Mesenchymal stem cell (in vitro differentiated cells and primary cell): ENCODE data around the gene TRIO.
A peak's percentile ranks its signal among the peaks of the same experiment; 100 is the strongest.

Experiments used
- DNase-seq: peaks from one replicate; pipeline ENCODE4 v3.0.0-alpha.2; 2013
- H2AFZ ChIP-seq: one replicate; pipeline ENCODE4 v1.6.1; 2013; ENCODE audit warnings: low read depth, mild to moderate bottlenecking, control low read depth, inconsistent platforms, low read length, moderate library complexity
- H2AK5ac ChIP-seq: 2 replicates; pipeline ENCODE4 v1.6.1; 2013; ENCODE audit warnings: low read length, moderate library complexity, mild to moderate bottlenecking, inconsistent platforms; ENCODE audit not compliant: severe bottlenecking
- H2BK120ac ChIP-seq: one replicate; pipeline ENCODE4 v1.6.1; 2013; ENCODE audit warnings: low read depth, mild to moderate bottlenecking, inconsistent platforms, low read length, moderate library complexity
- H2BK12ac ChIP-seq, 2 experiments: one replicate each; pipeline ENCODE4 v1.6.1; 2013; ENCODE audit warnings: inconsistent platforms in 2 of 2, low read length in 2 of 2, mild to moderate bottlenecking in 2 of 2, moderate library complexity in 2 of 2, control low read depth in 1 of 2
- H2BK15ac ChIP-seq: one replicate; pipeline ENCODE4 v1.6.1; 2013; ENCODE audit warnings: mild to moderate bottlenecking, low read depth, inconsistent platforms; ENCODE audit not compliant: poor library complexity, severe bottlenecking
- H2BK5ac ChIP-seq: 2 replicates; pipeline ENCODE4 v1.6.1; 2013; ENCODE audit warnings: low read depth, mild to moderate bottlenecking, low read length, control low read depth, inconsistent platforms; ENCODE audit not compliant: poor library complexity, severe bottlenecking
- H3K14ac ChIP-seq, 2 experiments: one replicate each; pipeline ENCODE4 v1.6.1; 2013; ENCODE audit warnings: inconsistent platforms in 2 of 2, low read length in 2 of 2, control low read depth in 1 of 2, mild to moderate bottlenecking in 1 of 2, moderate library complexity in 1 of 2
- H3K18ac ChIP-seq, 2 experiments: one replicate each; pipeline ENCODE4 v1.6.1; 2013; ENCODE audit warnings: inconsistent platforms in 2 of 2, low read length in 2 of 2, control low read depth in 1 of 2, low read depth in 1 of 2, mild to moderate bottlenecking in 1 of 2
- H3K23ac ChIP-seq, 2 experiments: one replicate each; pipeline ENCODE4 v1.6.1; 2013; ENCODE audit warnings: inconsistent platforms in 2 of 2, low read length in 2 of 2, mild to moderate bottlenecking in 2 of 2, moderate library complexity in 2 of 2, control low read depth in 1 of 2
- H3K27ac ChIP-seq: 2 replicates; pipeline ENCODE4 v1.5.1; 2013; ENCODE audit warnings: mild to moderate bottlenecking, moderate library complexity, low read length, control low read depth, inconsistent platforms; ENCODE audit not compliant: poor library complexity, severe bottlenecking
- H3K27me3 ChIP-seq, 2 experiments: 2 replicates each; pipeline versions ENCODE4 v1.6.1 to v1.7.0; 2013; ENCODE audit warnings: low read length in 2 of 2, mild to moderate bottlenecking in 2 of 2, moderate library complexity in 2 of 2, control low read depth in 1 of 2, inconsistent platforms in 1 of 2; ENCODE audit not compliant: control insufficient read depth in 1 of 2, insufficient read depth in 1 of 2
- H3K36me3 ChIP-seq, 2 experiments: 2 replicates each; pipeline versions ENCODE4 v1.6.1 to v1.7.0; 2013; ENCODE audit warnings: low read length in 2 of 2, control low read depth in 1 of 2, inconsistent platforms in 1 of 2, low read depth in 1 of 2, mild to moderate bottlenecking in 1 of 2; ENCODE audit not compliant: insufficient read depth in 2 of 2, control insufficient read depth in 1 of 2
- H3K4ac ChIP-seq, 2 experiments: one replicate each; pipeline ENCODE4 v1.6.1; 2013; ENCODE audit warnings: inconsistent platforms in 2 of 2, low read length in 2 of 2, mild to moderate bottlenecking in 2 of 2, moderate library complexity in 2 of 2, control low read depth in 1 of 2, low read depth in 1 of 2
- H3K4me1 ChIP-seq: 2 replicates; pipeline ENCODE4 v1.6.1; 2013; ENCODE audit warnings: low read depth, low read length, control low read depth; ENCODE audit not compliant: control insufficient read depth, insufficient read depth
- H3K4me2 ChIP-seq: 2 replicates; pipeline ENCODE4 v1.6.1; 2013; ENCODE audit warnings: low read length, mild to moderate bottlenecking, inconsistent platforms; ENCODE audit not compliant: poor library complexity, severe bottlenecking
- H3K4me3 ChIP-seq, 2 experiments: 2 replicates each; pipeline versions ENCODE4 v1.5.1 to v1.7.0; 2013; ENCODE audit warnings: low read length in 2 of 2, mild to moderate bottlenecking in 2 of 2, control low read depth in 1 of 2, low read depth in 1 of 2; ENCODE audit not compliant: insufficient read depth in 1 of 2
- H3K79me1 ChIP-seq: replicated peaks from 2 replicates; pipeline ENCODE4 v1.6.1; 2013; ENCODE audit warnings: mild to moderate bottlenecking, control low read depth, low read length, inconsistent platforms; ENCODE audit not compliant: poor library complexity, severe bottlenecking
- H3K9ac ChIP-seq: 2 replicates; pipeline ENCODE4 v1.7.0; 2013; ENCODE audit warnings: mild to moderate bottlenecking, low read length, moderate library complexity
- H3K9me3 ChIP-seq: 2 replicates; pipeline ENCODE4 v1.7.0; 2013; ENCODE audit warnings: mild to moderate bottlenecking, low read length; ENCODE audit not compliant: control insufficient read depth
- H4K8ac ChIP-seq: one replicate; pipeline ENCODE4 v1.6.1; 2013; ENCODE audit warnings: inconsistent platforms, mild to moderate bottlenecking, low read length, moderate library complexity
- H4K91ac ChIP-seq: one replicate; pipeline ENCODE4 v1.6.1; 2013; ENCODE audit warnings: mild to moderate bottlenecking, low read length, inconsistent platforms
- WGBS: methylation state at CpG from one replicate; pipeline ENCODE4 v1.1.7; 2013; ENCODE audit warnings: mixed read lengths; 5-methylcytosine and 5-hydroxymethylcytosine counted together

Gene TRIO

GRCh38 chr5:14211818-14212803 is 69.0 kb downstream of the TRIO start:
- peak overlapping the region; percentile 23 for H3K27ac ChIP-seq
- H2BK15ac ChIP-seq, result no peak overlapping the region
- H3K14ac ChIP-seq, result no peak overlapping the region
- no peak overlapping the region for H2BK5ac ChIP-seq
- H3K18ac ChIP-seq, result no peak overlapping the region
- H3K36me3 ChIP-seq, result peaks cover 0 to 4% of the 10 kb centered on the region in 2 experiments
- H3K79me1 ChIP-seq, result no peaks in the 10 kb centered on the region
- H2BK12ac ChIP-seq, result no peak overlapping the region
- no peak overlapping the region for H3K4me3 ChIP-seq
- H2BK120ac ChIP-seq, result no peak overlapping the region
- no peak overlapping the region for H2AFZ ChIP-seq
- peaks cover 22% of the 10 kb centered on the region for H3K4me1 ChIP-seq
- H3K4ac ChIP-seq, result no peak overlapping the region
- no peak overlapping the region for H3K9ac ChIP-seq
- DNase-seq, result no peak
- 85% methylated on average over 5 of the region's 5 CpGs for WGBS
- H2AK5ac ChIP-seq, result peak overlapping the region; percentile 82
- H4K91ac ChIP-seq, result no peak overlapping the region
- no peak overlapping the region for H3K4me2 ChIP-seq
- no peak overlapping the region for H3K23ac ChIP-seq
- no peaks in the 10 kb centered on the region for H3K27me3 ChIP-seq
- H3K9me3 ChIP-seq, result no peaks in the 10 kb centered on the region
- H4K8ac ChIP-seq, result no peak overlapping the region

GRCh38 chr5:14212838-14213237 is 69.7 kb downstream of the TRIO start:
- Histone ChIP-seq H3K36me3 (peaks cover 0 to 4% of the 10 kb centered on the region in 2 experiments), H3K14ac (no peak overlapping the region)

GRCh38 chr5:14213253-14213652 is 70.1 kb downstream of the TRIO start:
- Histone ChIP-seq H3K4ac (no peak overlapping the region), H3K27ac (no peak overlapping the region), H3K36me3 (peaks cover 0 to 4% of the 10 kb centered on the region in 2 experiments), H4K8ac (no peak overlapping the region), H3K23ac (no peak overlapping the region), H3K4me2 (no peak overlapping the region), H2AK5ac (no peak overlapping the region), H3K14ac (no peak overlapping the region), H3K79me1 (no peaks in the 10 kb centered on the region), H3K4me3 (no peak overlapping the region), H2AFZ (no peak overlapping the region), H3K27me3 (no peaks in the 10 kb centered on the region), H2BK120ac (no peak overlapping the region), H2BK5ac (no peak overlapping the region), H4K91ac (no peak overlapping the region), H3K9ac (peak overlapping the region; percentile 9), H3K18ac (no peak overlapping the region), H3K4me1 (peaks cover 25% of the 10 kb centered on the region), H2BK12ac (no peak overlapping the region), H2BK15ac (no peak overlapping the region), H3K9me3 (no peaks in the 10 kb centered on the region)
- peak; percentile 32 for DNase-seq
- 83% methylated on average over 1 of the region's 1 CpG for WGBS

More at GRCh38 chr5:14212838-14213237, 69.7 kb downstream of the TRIO start:
- no peak for DNase-seq
- H2BK15ac ChIP-seq, result no peak overlapping the region
- no peak overlapping the region for H3K27ac ChIP-seq
- H3K23ac ChIP-seq, result no peak overlapping the region
- H3K4ac ChIP-seq, result no peak overlapping the region
- H3K9ac ChIP-seq, result no peak overlapping the region
- no peak overlapping the region for H4K91ac ChIP-seq
- H3K27me3 ChIP-seq, result no peaks in the 10 kb centered on the region
- H2AFZ ChIP-seq, result no peak overlapping the region
- no peak overlapping the region for H2AK5ac ChIP-seq
- no peak overlapping the region for H3K4me2 ChIP-seq
- H2BK5ac ChIP-seq, result no peak overlapping the region
- H3K79me1 ChIP-seq, result no peaks in the 10 kb centered on the region
- 81% methylated on average over 3 of the region's 4 CpGs for WGBS
- H3K9me3 ChIP-seq, result no peaks in the 10 kb centered on the region
- no peak overlapping the region for H2BK12ac ChIP-seq
- H2BK120ac ChIP-seq, result no peak overlapping the region
- H3K4me1 ChIP-seq, result peaks cover 24% of the 10 kb centered on the region
- H3K4me3 ChIP-seq, result no peak overlapping the region
- no peak overlapping the region for H4K8ac ChIP-seq
- no peak overlapping the region for H3K18ac ChIP-seq

GRCh38 chr5:14213813-14214585 is 70.9 kb downstream of the TRIO start:
- H2AK5ac ChIP-seq, result no peak overlapping the region
- WGBS, result 94% methylated on average over 5 of the region's 6 CpGs

More at GRCh38 chr5:14213813-14214585, 70.9 kb downstream of the TRIO start:
- Histone ChIP-seq H2AFZ (no peak overlapping the region), H2BK15ac (no peak overlapping the region), H3K79me1 (no peaks in the 10 kb centered on the region), H3K4me1 (peaks cover 31% of the 10 kb centered on the region), H4K8ac (no peak overlapping the region), H3K4ac (no peak overlapping the region), H2BK12ac (no peak overlapping the region), H3K9me3 (no peaks in the 10 kb centered on the region), H3K27me3 (no peaks in the 10 kb centered on the region), H3K4me2 (peak overlapping the region; percentile 4), H3K4me3 (no peak overlapping the region), H3K23ac (peak overlapping the region in 1 of 2 experiments; percentile 5), H3K36me3 (peaks cover 3 to 4% of the 10 kb centered on the region in 2 experiments), H4K91ac (no peak overlapping the region), H3K27ac (peak overlapping the region; percentile 45), H3K9ac (peak overlapping the region; percentile 9), H3K14ac (no peak overlapping the region), H3K18ac (no peak overlapping the region), H2BK5ac (peak overlapping the region; percentile 35), H2BK120ac (no peak overlapping the region)
- DNase-seq, result no peak
